GM18502 (cell line): ENCODE measurements around the gene BRCA1.
"Not testable (repeated sequence)": the region's sequence is repeated elsewhere in the genome, so short reads cannot be mapped to it uniquely, and the experiment has no call there.

Experiments used
- ATAC-seq: cut with Tn5 transposase; IDR thresholded peaks from one replicate; pipeline ENCODE4 v1.9.1; 2021; ENCODE audit warnings: mild to moderate bottlenecking; ENCODE audit not compliant: unreplicated experiment, poor library complexity

Gene BRCA1

DNA sequence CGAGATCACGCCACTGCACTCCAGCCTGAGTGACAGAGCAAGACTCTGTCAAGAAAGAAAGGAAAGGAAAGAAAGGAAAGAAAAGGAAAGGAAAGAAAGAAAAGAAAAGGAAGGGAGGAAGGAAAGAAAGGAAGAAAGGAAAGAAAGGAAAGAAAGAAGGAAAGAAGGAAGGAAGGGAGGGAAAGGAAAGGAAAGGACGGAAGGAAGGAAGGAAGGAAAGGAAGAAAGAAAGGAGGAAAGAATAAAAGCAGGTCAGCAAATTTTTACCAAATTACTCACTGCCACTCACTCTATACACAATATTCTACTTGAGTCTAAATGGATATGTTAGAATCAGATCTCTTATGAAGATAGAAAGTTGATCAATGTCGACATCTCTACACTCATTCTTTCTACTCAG, 50.3 kb downstream of the BRCA1 start:
- no peak for ATAC-seq

DNA sequence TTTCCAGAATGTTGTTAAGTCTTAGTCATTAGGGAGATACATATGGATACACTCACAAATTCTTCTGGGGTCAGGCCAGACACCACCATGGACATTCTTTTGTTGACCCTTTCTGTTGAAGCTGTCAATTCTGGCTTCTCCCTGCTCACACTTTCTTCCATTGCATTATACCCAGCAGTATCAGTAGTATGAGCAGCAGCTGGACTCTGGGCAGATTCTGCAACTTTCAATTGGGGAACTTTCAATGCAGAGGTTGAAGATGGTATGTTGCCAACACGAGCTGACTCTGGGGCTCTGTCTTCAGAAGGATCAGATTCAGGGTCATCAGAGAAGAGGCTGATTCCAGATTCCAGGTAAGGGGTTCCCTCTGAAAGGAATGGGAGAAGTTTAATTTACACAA, 54.3 kb downstream of the BRCA1 start:
- ATAC-seq, result no peak

GRCh38 chr17:43070257-43070656, 54.9 kb downstream of the BRCA1 start:
- no peak for ATAC-seq

DNA sequence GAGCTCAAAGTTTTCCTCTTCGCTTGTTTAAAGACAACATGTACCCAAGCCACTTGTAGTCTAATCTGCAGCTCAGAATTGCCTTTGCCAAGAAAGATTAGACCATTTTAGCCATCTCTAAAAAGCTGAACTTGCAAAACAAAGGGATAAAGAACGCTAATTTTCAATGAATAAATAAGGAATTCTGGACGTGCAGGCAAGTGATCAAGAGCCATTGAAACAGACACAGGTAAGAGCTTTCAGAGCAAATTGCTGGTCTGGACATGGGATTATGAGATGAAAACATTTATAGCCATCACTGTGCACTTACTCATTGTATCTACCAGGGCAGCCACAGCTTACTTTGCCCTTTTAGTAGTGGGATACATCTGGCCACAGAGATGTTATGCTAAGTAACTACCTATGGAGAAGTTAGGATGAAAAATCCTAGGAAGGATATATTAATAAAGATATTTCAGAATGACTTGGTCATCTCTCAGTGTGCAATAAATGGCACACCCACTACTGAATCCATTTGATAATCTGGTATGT, 55.7 kb downstream of the BRCA1 start:
- no peak for ATAC-seq

DNA sequence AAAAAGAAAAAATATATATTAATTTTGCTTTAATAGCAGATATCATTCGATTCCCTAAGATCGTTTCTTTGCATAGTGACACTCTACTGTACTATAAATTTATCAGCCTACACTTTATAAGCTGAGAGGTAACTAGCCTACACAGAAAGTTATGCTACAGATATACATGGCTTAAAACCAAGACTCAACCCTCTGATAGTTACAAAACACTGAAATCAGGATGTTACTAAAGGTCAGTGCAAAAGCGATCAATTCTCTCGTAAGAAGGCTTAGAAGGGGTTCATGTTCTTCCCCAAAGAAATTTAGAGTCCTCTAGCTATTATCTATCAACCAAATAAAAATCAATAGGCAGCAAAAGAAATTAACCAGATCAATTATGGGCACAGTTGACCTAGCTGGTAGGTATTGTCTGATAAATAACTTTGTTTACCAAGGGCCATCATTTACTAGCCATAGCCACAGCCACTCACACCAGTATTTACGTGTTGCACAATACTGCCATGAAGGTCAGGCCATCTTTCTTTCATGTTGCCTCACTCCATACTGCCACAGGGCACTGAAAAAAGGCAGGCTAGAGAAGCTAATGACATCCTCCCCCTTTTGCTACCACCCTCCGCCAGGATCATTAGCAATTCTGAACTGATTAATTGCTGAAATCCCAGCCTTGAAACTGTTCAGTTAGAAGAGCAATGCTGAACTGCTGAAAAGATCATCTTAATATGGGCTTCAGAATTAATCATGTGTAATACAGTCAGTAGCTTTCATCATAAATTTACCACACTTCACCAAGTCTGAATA, 56.4 kb downstream of the BRCA1 start:
- no peak for ATAC-seq

DNA sequence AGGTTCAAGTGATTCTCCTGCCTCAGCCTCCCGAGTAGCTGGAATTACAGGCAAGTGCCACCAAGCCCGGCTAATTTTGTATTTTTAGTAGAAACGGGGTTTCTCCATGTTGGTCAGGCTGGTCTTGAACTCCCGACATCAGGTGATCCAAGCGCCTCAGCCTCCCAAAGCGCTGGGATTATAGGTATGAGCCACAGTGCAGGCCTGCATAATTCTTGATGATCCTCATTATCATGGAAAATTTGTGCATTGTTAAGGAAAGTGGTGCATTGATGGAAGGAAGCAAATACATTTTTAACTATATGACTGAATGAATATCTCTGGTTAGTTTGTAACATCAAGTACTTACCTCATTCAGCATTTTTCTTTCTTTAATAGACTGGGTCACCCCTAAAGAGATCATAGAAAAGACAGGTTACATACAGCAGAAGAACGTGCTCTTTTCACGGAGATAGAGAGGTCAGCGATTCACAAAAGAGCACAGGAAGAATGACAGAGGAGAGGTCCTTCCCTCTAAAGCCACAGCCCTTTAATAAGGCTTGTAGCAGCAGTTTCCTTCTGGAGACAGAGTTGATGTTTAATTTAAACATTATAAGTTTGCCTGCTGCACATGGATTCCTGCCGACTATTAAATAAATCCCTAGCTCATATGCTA, 62.1 kb downstream of the BRCA1 start:
- no peak for ATAC-seq

DNA sequence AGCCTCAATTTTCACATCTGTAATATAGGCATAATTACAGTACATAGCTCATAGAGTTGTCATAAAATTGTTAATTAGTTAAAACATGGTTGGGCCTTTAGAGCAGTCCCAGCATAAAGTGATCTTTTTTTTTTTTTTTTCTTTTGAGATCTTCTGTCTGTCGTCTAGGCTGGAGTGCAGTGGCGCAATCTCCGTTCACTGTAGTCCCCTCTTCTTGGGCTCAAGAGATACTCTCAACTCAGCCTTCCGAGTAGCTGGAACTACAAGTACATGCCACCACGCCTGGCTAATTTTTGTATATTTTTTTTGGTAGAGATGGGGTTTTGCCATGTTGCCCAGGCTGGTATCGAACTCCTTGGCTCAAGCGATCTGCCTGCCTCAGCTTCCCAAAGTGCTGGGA, 69.1 kb downstream of the BRCA1 start:
- ATAC-seq, result no peak

- ATAC-seq, result not testable (repeated sequence)
Observed at GRCh38 chr17:43053008-43053407, 72.2 kb downstream of the BRCA1 start.

DNA sequence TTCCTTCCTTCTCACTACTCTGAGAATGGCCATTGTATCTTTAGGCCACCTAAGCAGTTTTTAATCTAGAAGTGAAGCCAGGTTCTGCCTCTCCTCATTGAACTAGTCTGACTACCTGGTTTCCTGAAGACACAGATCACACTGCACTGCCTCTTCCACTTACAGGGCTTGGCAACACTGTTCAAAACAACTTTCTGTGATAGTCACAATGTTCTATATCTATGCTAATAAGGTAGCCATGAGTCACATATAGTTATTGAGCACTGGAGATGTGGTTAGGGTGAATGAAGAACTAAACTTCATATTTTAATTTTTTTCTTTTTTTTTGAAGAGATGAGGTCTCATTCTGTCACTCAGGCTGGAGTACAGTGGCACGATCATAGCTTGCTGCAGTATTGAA, 73.2 kb downstream of the BRCA1 start:
- no peak for ATAC-seq

- ATAC-seq, result no peak
Observed at GRCh38 chr17:43044024-43044423, 81.1 kb downstream of the BRCA1 start.

DNA sequence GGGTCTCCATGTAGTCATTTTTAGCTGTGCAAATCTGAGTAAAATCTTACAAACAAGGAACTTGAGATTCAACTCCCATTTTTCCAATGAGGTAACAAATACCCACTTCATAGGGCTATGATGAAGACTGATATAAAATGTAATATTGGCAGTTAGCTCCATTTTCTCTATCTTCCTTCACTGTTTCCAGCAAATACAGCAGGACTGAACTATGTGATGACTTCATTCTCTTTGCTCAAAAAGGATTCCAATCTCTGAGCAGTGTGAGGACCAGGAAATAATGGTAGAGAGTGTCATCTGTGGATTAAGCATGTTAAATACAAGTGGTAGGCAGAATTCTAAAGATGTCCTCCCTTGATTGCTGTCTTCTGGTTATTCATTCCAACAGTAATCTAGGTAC, 81.9 kb downstream of the BRCA1 start:
- ATAC-seq, result no peak

DNA sequence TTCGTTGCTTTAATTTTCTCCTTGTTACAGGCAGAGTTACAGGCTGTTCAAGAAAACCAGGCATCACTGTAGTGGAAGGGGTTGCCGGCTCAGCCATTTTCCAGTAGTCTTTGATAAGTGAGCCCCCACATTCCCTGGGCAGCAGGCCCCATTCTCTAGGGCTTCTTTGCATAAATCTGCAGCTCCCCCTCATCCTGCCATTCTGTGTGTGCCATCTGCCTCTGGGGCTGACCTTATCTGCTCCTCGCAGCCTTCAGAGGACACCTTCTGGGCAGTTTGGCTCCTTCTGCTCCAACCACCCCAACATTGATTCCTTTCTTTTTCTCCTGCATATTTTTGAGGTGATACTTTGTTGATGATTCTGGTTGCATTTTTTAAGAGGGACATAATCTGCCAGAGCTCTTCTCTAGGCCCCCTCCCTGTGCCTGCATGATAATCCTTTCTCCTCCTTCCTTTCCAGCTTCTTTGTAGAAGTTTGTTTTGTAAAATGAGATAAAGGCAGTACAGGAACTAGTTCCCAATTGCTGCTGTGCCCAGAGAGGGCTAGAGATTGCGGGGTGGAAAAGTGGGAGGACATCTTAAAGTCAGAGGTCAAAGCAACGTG, 83.0 kb downstream of the BRCA1 start:
- ATAC-seq, result no peak

GRCh38 chr17:43040655-43041054, 84.5 kb downstream of the BRCA1 start:
- ATAC-seq, result no peak

DNA sequence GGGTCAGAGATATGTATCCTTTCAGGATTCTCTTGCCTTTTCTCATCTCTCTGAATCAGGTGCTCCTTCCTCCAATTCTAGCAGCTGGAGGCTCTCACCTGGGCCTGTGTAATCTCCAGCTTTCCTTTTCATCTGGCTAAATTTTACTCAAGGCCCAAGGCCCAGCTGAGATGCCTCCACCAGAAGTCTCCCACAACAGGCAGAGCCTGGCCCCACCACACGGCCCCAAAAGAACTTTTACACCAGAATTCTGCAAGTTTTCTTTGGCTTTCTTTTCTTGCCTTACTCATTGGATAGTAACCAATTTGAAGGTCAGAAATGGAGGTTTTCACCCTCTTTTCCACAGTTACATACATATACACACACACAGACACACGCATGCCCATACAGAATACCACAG, 85.5 kb downstream of the BRCA1 start:
- ATAC-seq, result no peak

DNA sequence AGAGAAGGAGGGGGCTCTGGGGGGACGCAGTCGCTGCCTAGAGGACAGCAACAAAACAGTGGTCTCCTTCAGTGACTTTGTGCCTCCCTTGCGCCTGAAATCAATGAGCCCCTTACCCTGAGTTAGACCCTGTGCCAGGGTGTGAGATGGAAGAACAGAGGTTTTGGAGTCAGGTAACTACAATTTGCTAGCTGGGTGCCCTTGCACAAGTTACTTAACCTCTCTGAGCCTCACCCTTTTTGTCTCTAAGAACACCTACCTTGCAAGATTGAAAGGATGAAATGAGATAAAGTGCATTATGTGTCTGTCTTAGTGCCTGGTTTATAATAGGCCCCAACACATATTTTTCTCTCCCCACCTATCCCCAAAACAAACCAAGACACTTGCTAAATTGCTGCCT, 90.3 kb downstream of the BRCA1 start:
- no peak for ATAC-seq

- ATAC-seq, result no peak
Observed at GRCh38 chr17:43033948-43034881, 90.9 kb downstream of the BRCA1 start.

DNA sequence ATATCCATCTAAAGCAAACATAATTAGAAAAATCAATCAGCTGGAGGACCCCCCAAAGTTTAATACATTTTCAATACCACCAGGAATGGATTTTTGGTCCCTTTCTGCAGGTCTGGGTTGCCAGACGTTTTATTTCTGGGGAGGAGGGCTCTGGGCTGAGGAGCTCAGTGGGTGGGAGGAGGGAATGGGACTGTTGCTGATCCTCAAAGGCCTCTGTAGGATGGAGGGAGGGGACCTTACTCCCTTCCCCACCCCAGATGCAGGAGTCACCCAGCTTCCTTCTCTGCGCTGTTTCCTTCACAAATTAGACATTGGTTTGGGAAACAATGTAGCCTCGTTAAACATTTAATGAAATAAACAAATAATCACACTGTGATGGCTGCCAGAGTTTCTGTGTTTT, 93.5 kb downstream of the BRCA1 start:
- ATAC-seq, result no peak

DNA sequence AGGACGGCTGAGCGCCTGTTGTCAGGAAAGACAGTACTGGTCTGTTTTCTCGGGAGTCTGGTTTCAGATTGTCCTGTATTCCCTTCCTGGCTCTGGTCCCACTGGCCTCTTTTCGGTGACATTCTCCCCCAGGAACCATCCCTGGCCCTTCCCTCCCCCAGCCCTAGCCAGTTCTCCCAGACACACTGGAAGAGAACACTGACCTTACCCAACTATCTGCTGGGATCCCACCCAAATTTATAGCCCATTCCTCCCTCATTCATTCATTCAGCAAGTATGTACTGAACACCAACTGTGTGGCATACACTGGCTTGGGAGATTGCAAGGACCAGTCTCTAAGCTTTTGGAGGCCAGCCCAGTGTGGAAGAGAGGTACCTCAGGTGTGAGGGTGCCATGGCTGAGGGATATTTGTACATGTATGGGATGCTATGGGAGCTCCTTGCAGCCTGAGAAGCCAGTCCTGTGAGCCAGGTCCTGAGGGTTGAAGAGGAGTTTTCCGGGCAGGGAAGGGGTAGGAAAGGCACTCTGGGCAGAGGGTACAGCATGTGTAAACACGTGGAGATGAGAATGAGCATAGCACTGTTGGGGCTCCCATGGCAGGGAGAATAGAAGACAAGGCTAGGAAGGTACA, 94.9 kb downstream of the BRCA1 start:
- no peak for ATAC-seq

DNA sequence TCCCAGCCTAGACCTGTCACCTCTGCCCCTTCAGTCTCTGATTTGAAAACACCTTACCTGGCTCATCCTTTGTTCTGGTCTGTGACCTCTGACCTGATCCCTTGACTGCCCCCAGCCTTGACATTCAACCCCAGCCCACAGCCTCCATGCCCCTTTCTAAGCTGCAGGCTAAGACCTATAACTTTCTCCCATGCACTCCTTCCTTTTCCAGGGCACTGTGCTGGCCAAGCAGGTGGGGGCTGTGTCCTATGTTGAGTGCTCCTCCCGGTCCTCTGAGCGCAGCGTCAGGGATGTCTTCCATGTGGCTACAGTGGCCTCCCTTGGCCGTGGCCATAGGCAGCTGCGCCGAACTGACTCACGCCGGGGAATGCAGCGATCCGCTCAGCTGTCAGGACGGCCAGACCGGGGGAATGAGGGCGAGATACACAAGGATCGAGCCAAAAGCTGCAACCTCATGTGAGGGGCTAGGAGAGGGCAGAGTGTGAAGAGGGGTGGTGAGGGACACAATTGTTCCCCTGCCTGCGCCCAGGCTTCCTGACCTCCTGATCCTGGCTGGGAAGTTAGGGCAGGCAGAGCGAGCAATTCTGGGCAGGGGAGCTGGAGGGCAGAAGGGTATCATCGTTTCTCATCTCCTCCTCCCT, 96.8 kb downstream of the BRCA1 start:
- no peak for ATAC-seq
